Esophagus squamous epithelium (tissue), 4 donors: ENCODE data around the gene DEPDC1.

Source experiments
- CTCF ChIP-seq, 6 experiments: fragments of 450-650 bp in 4 of 6; fragments of 200-600 bp in 2 of 6; sonication (generic) in 2 of 6; IDR thresholded peaks; one replicate each; pipeline ENCODE4 v1.5.1; 2016 to 2019; ENCODE audit warnings: antibody characterized with exemption in 6 of 6, mild to moderate bottlenecking in 4 of 6, moderate library complexity in 4 of 6
- POLR2A ChIP-seq, 4 donors: fragments of 450-650 bp; IDR thresholded peaks; one replicate each; pipeline ENCODE4 v1.6.1; 2017; ENCODE audit warnings: antibody characterized with exemption in 4 of 4, mild to moderate bottlenecking in 4 of 4, moderate library complexity in 3 of 4

GRCh38 chr1:68503085-68503484 lies 6.2 kb upstream of the DEPDC1 start:
- TF ChIP-seq CTCF (IDR thresholded peaks at IDR 0.05) (no peak), POLR2A (IDR thresholded peaks at IDR 0.05) (no peak)
